Activated CD8-positive, alpha-beta T cell treated with anti-CD3 and anti-CD28 coated beads for 36 hours (primary cell): ENCODE results near the gene SLC35F5. TPM values are rescaled to one million over a fixed set of nuclear protein-coding genes. Genes with fewer than 3 reads are reported as not detected.

Source experiments
- ATAC-seq: fragments of 200-7000 bp; cut with Tn5 transposase; one replicate; pipeline ENCODE4 v1.10.0; 2021; ENCODE audit warnings: mild to moderate bottlenecking, moderate library complexity
- CTCF ChIA-PET: fragments of 350-600 bp; sonication (Branson Sonifier 250); formaldehyde crosslinking; loops from one replicate; lab custom pipeline; 2021; ENCODE audit warnings: antibody characterized with exemption; lab: Charles Lee
- POLR2A ChIA-PET: fragments of 350-600 bp; sonication (Branson Sonifier 250); formaldehyde crosslinking; loops from one replicate; lab custom pipeline; 2021; ENCODE audit warnings: antibody characterized with exemption; lab: Charles Lee
- DNase-seq: peaks from one replicate; pipeline ENCODE4 v3.0.0-alpha.2; 2020
- H3K27ac Mint-ChIP-seq: one replicate; pipeline ENCODE4 v1.8.0; 2021; ENCODE audit warnings: mild to moderate bottlenecking, mixed read lengths
- H3K27me3 Mint-ChIP-seq: one replicate; pipeline ENCODE4 v1.8.0; 2021; ENCODE audit warnings: mixed read lengths
- H3K36me3 Mint-ChIP-seq: one replicate; pipeline ENCODE4 v1.8.0; 2021; ENCODE audit warnings: low read depth, mixed read lengths
- H3K4me1 Mint-ChIP-seq: one replicate; pipeline ENCODE4 v1.8.0; 2021; ENCODE audit warnings: low read depth, mixed read lengths
- H3K4me3 Mint-ChIP-seq: one replicate; pipeline ENCODE4 v1.8.0; 2021; ENCODE audit warnings: mild to moderate bottlenecking, moderate library complexity, mixed read lengths
- H3K9me3 Mint-ChIP-seq: one replicate; pipeline ENCODE4 v1.8.0; 2021; ENCODE audit warnings: mixed read lengths
- intact Hi-C: fragments of 100-400 bp; cut with micrococcal nuclease; formaldehyde crosslinking; loops from one replicate; pipeline ENCODE4 v1.10.0; 2022
- total RNA-seq, 2 experiments: library from RNA; stranded (reverse); gene quantifications; one replicate each; pipeline ENCODE4 v1.2.3, GENCODE V29; 2021
- TF ChIP-seq, protein P1 (sequence below): fragments of 200-600 bp; IDR thresholded peaks from one replicate; pipeline ENCODE4 v1.8.0; 2022; ENCODE audit warnings: antibody characterized with exemption, mild to moderate bottlenecking

Gene SLC35F5
- total RNA-seq: 10 to 100 TPM; 17.9 to 18.9 TPM

- peak; percentile 92 for ATAC-seq
- Mint-ChIP-seq H3K36me3 (peaks cover 11% of the 10 kb centered on the region), H3K27me3 (no peaks in the 10 kb centered on the region), H3K4me3 (peak within 1 kb of the TSS; percentile 97), H3K27ac (peak within 1 kb of the TSS; percentile 100), H3K4me1 (peaks cover 26% of the 10 kb centered on the region), H3K9me3 (no peaks in the 10 kb centered on the region)
- intact Hi-C loops: loop anchor here (5.0 kb wide), 1 partner anchor 131 kb away; no protein-coding TSS in a partner anchor
- ChIA-PET POLR2A (interaction anchor here (0.7 to 2.0 kb wide), 27 partner anchors 9 to 188 kb away, joined by 3 to 7 read pairs (median 3); partner anchors contain the start of gene ACTR3), CTCF (interaction anchor here (0.6 to 2.0 kb wide), 16 partner anchors 9 to 224 kb away, joined by 3 to 8 read pairs (median 4); partner anchors contain the start of gene ACTR3)
- peak; percentile 91 for DNase-seq
- TF ChIP-seq, protein P1, sequence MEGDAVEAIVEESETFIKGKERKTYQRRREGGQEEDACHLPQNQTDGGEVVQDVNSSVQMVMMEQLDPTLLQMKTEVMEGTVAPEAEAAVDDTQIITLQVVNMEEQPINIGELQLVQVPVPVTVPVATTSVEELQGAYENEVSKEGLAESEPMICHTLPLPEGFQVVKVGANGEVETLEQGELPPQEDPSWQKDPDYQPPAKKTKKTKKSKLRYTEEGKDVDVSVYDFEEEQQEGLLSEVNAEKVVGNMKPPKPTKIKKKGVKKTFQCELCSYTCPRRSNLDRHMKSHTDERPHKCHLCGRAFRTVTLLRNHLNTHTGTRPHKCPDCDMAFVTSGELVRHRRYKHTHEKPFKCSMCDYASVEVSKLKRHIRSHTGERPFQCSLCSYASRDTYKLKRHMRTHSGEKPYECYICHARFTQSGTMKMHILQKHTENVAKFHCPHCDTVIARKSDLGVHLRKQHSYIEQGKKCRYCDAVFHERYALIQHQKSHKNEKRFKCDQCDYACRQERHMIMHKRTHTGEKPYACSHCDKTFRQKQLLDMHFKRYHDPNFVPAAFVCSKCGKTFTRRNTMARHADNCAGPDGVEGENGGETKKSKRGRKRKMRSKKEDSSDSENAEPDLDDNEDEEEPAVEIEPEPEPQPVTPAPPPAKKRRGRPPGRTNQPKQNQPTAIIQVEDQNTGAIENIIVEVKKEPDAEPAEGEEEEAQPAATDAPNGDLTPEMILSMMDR: no peak
Observed at GRCh38 chr2:113756355-113757137, at the start of gene SLC35F5. Gene SLC35F5, minus strand, starts transcription at chr2:113756642. Its CDS starts 233 bp downstream, at chr2:113756409.

DNA sequence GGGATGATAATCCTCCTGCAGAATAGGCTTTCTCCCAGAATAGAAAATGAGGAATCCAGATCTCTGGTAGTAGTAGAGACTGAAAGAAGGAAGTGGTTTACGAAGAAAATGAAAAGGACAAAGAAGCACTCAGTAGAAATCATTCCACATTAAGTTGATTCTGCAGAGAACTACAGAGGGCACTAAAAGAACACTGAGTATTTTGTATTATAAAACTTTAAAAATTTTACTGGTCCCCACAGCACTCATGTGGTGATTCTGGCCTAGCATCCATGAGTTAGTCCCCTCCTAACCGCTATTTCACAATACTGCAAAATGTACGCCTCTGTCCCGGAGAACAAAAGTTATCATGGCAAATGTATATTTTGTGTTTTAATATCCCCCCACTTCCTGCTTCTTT is 42.9 kb upstream of the SLC35F5 start:
- intact Hi-C loops: loop anchor here (10.0 kb wide), 1 partner anchor 75 kb away; no protein-coding TSS in a partner anchor
- ChIA-PET POLR2A (no interaction called here), CTCF (no interaction called here)
- Mint-ChIP-seq H3K27me3 (peaks cover 4% of the 10 kb centered on the region), H3K4me1 (peaks cover 2% of the 10 kb centered on the region), H3K9me3 (no peaks in the 10 kb centered on the region), H3K27ac (no peak overlapping the region), H3K36me3 (no peaks in the 10 kb centered on the region), H3K4me3 (no peak overlapping the region)
- DNase-seq (no peak), ATAC-seq (no peak)
- TF ChIP-seq, protein P1: no peak

DNA sequence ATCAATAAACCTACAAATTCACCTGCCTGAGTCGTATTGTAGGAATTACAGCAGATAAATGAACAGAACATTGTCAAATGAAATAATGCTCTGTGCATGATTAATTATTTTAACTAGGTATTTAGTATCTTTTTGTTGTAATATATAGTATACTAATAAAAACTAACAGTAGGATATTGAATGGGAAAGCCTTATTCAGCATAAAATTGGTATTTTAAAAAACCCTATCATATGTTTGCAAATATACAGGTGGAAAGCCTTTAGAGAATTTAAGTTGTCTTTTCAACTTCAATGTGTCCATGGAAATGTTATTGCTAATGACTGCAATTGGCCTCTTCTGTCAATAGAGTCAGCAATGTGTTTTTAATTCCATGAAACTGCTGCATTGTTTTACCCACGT is 40.8 kb upstream of the SLC35F5 start:
- H3K9me3 Mint-ChIP-seq: no peaks in the 10 kb centered on the region
- H3K27ac Mint-ChIP-seq: no peak overlapping the region
- H3K4me3 Mint-ChIP-seq: no peak overlapping the region
- H3K36me3 Mint-ChIP-seq: no peaks in the 10 kb centered on the region
- peaks cover 5% of the 10 kb centered on the region for H3K27me3 Mint-ChIP-seq
- CTCF ChIA-PET: no interaction called here
- no peak for ATAC-seq
- TF ChIP-seq, protein P1: no peak
- POLR2A ChIA-PET: interaction anchor here (0.7 kb wide), 1 partner anchor 12 kb away, joined by 3 read pairs; no protein-coding TSS in a partner anchor
- intact Hi-C loops: loop anchor here (10.0 kb wide), 1 partner anchor 78 kb away; no protein-coding TSS in a partner anchor
- peaks cover 7% of the 10 kb centered on the region for H3K4me1 Mint-ChIP-seq
- DNase-seq: no peak

DNA sequence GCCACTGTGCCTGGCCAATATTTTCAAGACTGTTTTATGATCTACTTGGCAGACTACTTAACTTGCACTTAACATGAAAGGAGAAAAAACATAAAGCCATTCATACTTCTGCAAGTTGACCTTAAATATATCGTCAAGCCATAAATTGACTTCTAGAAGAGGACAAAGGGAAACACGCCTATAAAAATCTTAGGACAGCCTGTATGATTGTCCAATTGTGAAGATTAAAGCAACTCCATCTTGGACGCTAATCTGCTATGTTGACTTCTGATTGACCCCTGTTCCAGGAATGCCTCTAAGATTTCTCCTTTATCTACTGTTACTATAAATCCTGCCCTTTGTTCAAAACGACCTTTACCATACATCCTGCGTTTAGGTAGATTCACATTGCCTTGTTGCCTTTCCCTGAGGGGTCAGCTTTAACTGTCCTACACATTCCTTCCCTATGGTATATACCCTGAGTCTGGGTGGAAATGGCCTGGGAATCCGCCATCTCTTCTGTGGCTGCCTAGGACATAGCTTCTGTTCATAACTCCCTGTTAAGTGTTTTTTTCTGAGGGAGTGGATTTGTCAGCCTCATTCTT is 40.2 kb upstream of the SLC35F5 start:
- intact Hi-C loops: loop anchor here (10.0 kb wide), 1 partner anchor 78 kb away; no protein-coding TSS in a partner anchor
- no peak for ATAC-seq
- H3K4me3 Mint-ChIP-seq: no peak overlapping the region
- H3K27me3 Mint-ChIP-seq: peaks cover 5% of the 10 kb centered on the region
- POLR2A ChIA-PET: interaction anchor here (0.7 kb wide), 1 partner anchor 13 kb away, joined by 3 read pairs; no protein-coding TSS in a partner anchor
- no peak overlapping the region for H3K27ac Mint-ChIP-seq
- CTCF ChIA-PET: no interaction called here
- no peak for DNase-seq
- H3K4me1 Mint-ChIP-seq: peaks cover 12% of the 10 kb centered on the region
- TF ChIP-seq, protein P1: no peak
- H3K9me3 Mint-ChIP-seq: no peaks in the 10 kb centered on the region
- no peaks in the 10 kb centered on the region for H3K36me3 Mint-ChIP-seq
